NOMO-1 (cell line): Measurements from ENCODE around the gene SEC16A.

ENCODE experiments used
- DNase-seq, 2 experiments: peaks; one replicate each; lab custom pipeline; 2025; ENCODE audit not compliant: unreplicated experiment in 2 of 2; lab: John Stamatoyannopoulos, UW

The SEC16A gene

DNA sequence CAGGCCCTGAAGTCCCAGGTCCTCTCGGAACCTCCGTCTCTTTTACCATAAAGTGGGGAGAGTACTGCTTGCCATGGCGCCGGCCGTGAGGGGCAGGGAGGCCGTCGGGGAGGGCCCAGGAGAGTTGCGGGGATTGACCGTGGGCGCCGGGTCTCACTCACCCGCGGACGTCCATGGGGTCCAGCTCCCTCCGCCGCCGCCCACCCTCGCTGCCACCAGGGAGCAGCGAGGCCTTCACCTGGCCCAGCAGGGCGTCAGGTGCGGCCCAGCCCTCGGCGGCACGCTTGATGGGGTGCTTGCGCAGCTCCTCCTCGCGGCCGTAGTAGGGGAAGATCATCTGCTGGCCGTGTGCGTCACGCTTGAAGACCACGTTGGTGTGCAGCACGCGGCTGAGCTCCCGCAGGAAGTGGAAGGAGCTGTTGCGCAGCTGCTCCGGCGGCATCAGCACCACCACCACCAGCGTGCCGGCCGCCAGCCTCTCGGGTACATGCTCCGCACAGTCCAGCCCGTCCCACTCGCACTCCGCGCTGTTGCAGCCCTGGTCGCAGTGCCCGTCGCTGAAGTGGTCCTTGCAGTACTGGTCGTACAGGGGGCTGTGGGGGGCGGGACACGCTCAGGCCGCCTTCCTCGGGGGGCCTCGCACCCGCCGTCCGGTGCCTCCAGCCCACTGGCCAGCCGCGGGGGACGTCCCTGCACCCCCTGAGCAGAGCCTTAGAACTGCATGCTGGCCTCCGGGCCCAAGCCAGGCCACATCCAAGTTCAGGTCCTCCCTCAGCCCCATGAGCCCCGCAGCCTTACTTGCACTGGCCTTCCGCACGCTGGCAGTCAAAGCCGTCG is 21.9 kb upstream of the SEC16A start:
- DNase-seq, result no peak

GRCh38 chr9:136502940-136503550 is 20.2 kb upstream of the SEC16A start:
- DNase-seq, result no peak

- DNase-seq, result no peak
Observed at GRCh38 chr9:136502196-136502595, 19.4 kb upstream of the SEC16A start.

DNA sequence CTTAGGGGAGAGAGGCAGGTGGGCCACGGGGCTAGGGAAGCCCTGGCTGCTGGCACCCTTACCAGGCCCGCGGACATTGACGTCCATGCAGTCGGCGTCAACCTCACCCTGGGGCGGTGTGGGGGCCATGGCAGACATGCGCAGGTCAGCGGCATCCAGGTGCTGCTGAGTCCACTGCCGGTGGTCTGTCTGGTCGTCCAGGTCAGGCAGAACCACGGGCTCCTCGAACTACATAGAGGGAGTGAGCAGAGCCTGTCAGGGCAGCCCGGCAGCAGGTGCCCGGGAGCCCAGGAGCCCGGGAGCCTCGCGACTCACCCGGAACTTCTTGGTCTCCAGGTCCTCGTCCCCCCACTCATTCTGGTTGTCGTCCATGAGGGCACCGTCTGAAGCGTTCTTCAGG is 18.8 kb upstream of the SEC16A start:
- no peak for DNase-seq

DNA sequence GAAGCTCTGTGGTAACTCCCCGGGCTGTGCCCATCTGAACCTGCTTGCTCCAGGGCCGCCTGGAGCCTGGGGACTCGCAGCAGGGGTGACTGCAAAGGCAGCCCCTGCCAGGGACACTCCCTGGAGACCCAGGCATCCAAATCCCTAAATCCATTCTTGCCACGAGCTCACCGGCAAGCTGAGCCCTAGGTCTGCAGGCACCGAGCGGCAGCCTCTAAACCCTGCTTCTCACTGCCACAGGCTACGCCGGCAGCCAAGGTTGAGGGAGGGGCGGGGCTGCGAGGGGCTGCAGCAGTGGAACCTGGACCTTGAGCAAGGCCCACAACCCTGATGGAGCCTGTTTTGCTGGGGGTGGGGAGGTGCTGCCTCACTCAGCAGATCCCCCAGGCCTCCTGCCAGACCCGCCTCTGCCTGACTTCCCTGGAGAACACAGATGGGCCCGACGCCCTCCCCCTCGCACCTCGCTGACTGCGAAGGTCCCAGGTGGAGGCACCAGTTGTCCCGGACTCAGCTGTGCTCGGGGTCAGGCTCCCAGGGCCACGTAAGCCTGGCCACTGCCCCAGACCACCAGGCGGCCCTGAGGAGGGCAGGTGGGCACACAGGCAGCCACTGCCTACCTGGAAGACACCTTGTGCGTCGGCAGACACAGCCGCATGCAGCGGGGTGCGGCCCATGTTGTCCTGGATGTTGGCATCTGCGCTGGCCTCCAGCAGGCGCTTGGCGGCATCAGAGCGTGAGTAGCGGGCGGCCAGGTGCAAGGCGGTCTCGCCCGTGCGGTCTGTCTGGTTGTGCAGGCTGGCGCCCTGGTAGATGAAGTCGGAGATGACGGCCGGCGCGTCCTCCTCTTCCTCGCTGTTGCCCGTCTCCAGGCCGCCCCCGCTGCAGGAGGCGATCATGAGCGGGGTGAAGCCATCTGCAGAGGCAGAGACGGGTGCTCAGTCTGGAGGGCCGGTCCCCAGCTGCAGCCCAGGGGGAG is 17.4 kb upstream of the SEC16A start:
- no peak for DNase-seq

- no peak for DNase-seq
Observed at GRCh38 chr9:136499071-136499934, 16.5 kb upstream of the SEC16A start.

GRCh38 chr9:136497916-136498695 is 15.3 kb upstream of the SEC16A start:
- DNase-seq, result no peak

DNA sequence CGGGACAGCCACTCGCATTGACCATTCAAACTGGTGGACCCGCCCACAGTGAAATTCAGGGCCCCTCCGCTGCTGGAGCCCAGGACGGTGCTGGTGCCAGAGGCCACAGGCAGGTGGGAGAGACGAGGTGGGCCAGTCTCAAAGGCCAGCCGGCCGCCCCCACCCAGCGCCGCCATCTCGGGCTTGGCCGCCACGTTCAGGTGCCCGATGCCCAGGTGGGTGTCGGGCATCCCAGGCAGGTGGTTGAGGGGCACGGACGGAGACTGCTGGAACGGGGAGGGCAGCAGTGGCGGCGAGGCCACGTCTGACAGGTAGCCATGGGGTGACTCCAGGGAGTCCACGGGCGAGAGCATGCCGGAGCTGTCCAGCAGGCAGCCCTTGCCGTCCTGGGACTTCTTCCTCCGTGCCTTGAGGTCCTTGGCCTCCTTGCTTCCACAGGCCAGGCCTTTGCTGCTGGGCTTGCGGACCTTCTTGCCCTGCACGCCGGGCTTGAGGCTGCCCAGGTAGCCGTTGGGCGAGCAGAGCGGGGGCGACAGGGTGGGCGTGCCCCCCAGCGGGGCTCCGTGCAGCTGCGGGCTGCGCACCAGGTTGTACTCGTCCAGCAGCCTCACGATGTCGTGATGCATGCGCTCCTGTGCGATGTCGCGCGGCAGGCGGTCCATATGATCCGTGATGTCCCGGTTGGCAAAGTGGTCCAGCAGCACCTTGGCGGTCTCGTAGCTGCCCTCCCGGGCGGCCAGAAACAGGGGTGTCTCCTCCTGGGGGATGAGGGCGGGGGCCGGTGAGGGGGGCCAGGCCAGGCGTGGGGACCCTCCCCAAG is 14.2 kb upstream of the SEC16A start:
- no peak for DNase-seq

DNA sequence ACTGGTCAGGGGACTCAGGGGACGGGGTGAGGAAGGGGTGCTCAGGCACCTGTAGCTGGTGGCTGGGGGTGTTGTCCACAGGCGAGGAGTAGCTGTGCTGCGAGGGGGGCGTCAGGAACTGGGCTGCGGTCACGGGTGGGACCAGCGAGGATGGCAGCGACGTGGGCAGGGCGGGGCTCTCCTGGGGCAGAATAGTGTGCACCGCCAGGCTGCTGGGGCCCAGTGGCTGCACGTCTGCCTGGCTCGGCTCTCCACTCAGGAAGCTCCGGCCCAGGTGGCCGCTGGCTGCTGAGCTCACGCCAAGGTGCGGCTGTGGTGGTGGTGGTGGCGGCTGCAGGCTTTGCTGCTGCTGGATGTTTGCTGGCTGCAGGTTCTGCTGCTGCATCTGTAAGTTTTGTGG is 13.3 kb upstream of the SEC16A start:
- no peak for DNase-seq

GRCh38 chr9:136495238-136495800 is 12.5 kb upstream of the SEC16A start:
- DNase-seq, result no peak

DNA sequence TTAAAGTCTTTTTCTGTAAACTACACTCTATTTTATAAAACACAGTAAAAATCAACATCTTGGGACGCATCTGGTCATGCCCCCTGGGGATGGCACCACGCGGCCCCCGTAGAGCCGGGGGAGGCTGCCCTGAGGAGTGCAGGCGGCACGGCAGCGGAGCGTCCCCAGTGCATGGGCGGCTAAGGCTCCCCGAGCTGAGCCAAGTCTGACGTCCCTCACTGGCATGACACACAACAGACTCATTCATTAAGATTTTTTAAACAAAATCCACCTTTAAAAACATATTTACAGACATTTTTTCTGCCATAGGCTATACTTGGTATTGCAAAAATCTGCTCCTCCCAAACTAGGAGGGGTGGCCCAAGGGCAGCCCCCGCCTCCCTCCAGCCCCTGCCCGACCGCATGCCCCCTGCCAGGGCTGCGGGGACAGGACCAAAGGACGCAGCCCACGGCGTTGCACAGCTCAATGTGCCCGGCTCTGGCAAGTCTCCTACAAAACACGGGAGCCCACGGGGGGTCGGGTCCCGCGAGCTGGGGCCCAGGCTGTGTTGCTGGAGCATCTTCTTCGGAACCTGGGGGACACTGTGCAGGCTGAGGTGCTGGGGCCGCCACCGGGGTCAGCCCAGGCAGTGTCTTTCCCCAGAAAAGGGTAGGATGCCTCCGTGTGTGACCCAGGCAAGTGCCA is 11.8 kb upstream of the SEC16A start:
- no peak for DNase-seq

GRCh38 chr9:136494012-136494411 is 11.2 kb upstream of the SEC16A start:
- no peak for DNase-seq

DNA sequence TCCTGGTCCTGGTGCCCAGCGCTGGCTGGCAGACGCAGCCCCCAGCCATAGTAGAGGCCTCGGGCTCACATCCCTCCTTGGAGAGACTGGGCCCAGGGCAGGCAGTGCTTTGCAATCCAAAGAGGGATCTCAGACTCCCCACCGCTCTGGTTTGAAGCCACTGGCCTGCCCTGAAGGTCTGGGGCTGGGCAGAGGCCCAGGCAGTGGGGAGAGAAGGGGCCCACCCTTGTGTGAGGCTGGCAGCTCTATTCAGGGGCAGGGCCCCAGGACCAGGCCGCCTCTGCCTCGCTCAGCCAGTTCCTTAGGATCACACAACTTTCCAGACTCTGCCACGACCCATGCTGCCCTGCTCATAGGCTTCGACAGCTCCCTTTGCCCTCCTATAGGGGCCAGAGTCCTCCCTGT is 10.7 kb upstream of the SEC16A start:
- no peak for DNase-seq

- DNase-seq, result no peak
Observed at GRCh38 chr9:136492978-136493522, 10.2 kb upstream of the SEC16A start.

DNA sequence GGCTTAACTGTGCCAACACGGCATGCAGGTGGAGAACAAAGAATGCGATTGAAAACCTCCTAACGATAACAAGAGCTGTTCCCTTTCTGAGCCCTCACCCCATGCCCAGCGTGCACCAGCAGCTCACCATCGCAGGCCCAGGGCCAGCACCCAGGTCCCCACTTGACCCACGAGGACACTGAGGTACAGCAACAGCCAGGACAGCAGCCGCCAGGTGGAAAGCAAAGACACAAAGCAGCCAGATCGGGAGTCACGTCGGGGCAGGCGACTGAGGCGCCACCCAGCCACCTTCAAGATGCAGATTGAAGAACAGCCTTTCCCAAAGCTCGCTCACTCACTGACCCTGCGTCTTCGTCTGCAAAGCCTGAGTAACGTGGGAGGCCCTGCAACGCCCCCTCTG is 6.9 kb upstream of the SEC16A start:
- DNase-seq, result no peak

- DNase-seq, result peak; percentile 37 to 45
Observed at GRCh38 chr9:136488247-136489214, 5.7 kb upstream of the SEC16A start.
